Stimulated activated CD8-positive, alpha-beta memory T cell treated with anti-CD3 and anti-CD28 coated beads, Interleukin-12 subunit alpha, Interleukin-12 subunit beta, amount 100 ng/mL, for 1 hour (primary cell): ENCODE results near the gene MFSD2A.
"Not testable (repeated sequence)": the region's sequence is repeated elsewhere in the genome, so short reads cannot be mapped to it uniquely, and the experiment has no call there.

ENCODE experiments used
- DNase-seq: peaks from one replicate; pipeline ENCODE4 v3.0.0-alpha.2; 2020; ENCODE audit warnings: low read depth

Gene MFSD2A

DNA sequence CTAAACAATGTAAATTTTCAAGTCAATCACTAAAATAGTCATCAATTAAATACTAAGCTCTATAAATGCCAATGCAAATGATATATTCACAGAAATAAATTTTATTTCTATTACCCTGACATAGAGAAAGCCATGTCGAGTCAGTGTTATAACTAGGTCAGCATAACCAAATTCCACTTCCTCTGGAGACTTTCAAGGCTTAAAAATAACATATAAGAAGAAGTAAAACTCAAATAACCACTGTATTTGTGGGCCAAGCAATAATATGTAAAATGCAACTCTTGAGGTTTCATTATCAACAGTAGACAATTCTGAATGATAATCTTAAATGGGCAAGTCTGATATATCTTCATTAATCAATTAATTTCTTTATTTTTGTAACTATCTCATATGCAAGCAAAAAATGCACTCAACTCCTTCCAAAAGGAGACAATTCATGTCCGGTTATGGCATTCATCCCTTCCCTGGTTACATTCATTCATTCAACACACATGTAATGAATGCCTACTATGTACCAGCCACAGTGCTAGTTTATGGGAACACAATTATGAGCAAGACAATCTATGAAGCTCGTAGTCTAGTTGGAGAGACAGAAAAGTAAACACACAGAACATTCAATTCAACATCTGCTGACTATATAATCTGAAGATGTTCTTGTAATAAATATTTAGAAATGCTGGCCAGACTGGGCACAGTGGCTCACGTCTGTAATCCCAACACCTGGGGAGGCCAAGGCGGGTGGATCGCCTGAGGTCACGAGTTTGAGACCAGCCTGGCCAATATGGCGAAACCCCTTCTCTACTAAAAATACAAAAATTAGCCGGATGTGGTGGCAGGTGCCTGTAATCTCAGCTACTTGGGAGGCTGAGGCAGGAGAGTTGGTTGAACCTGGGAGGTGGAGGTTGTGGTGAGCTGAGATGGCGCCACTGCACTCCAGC is 48.5 kb downstream of the MFSD2A start:
- DNase-seq = no peak

DNA sequence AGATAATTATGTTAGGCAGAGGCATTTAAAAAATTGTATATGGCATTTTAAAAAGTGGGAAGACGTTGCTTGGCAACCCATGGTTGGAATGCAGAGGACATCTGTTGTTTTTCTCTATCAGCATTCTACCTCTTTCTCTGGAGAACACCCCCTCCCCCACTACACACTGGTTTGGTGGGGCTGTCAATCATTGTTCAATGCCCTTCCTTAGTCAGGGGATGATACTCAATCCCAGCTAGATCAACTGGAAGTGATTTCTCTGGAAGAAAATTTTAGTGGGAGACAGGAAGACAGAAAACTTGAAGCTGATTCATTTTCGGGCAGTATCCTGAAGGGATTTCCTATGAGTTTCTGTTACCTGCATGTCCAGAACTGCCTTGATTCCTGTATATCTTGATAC is 49.9 kb downstream of the MFSD2A start:
- DNase-seq = no peak

DNA sequence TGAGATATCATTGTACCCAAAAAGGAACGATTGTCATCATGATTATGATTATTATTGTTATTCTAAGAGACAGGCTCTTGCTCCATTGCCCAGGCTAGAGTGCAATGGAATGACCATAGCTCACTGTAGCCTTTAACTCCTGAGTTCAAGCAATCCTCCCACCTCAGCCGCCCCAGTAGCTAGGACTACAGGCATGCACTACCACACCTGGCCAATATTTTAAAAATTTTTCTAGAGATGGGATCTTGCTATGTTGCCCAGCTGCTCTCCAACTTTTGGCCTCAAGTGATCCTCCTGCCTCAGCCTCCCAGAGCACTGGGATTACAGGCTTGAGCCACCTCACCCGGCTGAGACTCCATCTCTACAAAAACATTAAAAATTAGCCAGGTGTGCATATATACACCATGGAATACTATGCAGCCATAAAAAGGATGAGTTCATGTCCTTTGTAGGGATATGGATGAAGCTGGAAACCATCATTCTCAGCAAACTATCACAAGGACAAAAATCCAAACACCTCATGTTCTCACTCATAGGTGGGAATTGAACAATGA is 52.6 kb downstream of the MFSD2A start:
- not testable (repeated sequence) for DNase-seq

DNA sequence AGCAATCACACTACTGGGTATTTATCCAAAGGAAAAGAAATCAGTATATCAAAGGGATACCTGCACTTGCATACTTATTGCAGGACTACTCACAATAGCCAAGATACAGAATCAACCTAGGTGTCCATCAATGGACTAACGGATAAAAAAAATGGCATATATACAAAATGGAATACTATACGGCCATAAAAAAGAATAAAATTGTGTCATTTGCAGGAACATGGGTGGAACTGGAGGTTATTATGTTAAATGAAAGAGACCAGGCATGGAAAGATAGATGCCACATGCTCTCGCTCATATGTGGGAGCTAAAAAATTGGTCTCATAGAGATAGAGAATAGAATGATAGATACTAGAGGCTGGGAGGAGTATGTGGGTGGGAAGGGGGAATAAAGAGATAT is 56.3 kb downstream of the MFSD2A start:
- DNase-seq = no peak

DNA sequence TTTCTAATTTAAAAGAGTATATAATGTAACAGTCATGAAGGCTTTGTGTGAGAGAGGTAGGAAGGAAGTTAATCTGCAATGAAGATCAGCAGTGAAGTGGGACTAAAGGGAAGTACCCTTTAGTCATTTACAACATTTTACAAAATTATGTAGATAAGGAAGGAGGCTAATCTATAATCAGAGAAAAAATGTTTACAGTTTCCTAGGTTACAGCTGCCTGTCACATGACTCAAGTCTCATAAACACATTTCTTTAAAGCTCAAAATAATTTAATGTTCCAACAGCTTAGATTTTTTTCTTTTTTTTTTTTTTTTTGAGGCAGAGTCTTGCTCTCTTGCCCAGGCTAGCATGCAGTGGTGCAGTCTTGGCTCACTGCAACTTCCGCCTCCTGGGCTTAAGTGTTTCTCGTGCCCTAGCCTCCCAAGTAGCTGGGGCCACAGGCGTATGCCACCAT is 59.3 kb downstream of the MFSD2A start:
- DNase-seq = no peak

DNA sequence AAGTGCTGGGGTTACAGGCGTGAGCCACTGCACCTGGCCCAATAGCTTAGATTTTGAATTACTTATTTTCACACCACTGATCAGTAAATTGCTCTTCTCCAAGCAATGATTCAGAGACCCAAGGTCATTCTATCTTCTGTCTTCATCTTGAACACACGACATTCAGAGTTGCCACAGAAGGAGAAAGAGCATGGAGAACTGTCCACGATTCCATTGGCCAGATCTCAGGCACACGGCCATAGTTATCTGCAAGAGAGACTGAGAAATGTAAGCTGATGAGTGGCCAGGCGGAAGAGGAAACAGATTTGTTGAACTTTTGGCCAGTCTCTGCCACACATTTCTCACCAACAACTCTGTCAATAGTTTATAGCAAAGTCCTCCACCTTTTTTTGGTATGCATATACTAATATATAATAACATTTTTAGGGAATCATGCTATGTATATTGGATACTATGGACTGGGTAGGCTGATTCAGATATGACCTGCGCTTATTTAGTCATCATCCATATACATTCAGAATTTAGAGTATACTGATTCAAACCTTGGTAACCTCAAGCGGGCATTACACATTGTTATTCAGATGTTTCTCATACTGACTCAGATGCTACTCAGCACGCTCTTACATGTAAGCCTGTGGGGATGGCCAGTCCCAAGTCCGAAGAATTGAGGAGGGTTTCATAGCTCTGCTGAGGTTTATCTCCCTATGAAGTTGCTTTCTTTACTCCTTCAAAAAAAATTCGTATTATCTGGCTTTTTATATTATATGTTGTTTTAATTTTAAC is 60.1 kb downstream of the MFSD2A start:
- no peak for DNase-seq

DNA sequence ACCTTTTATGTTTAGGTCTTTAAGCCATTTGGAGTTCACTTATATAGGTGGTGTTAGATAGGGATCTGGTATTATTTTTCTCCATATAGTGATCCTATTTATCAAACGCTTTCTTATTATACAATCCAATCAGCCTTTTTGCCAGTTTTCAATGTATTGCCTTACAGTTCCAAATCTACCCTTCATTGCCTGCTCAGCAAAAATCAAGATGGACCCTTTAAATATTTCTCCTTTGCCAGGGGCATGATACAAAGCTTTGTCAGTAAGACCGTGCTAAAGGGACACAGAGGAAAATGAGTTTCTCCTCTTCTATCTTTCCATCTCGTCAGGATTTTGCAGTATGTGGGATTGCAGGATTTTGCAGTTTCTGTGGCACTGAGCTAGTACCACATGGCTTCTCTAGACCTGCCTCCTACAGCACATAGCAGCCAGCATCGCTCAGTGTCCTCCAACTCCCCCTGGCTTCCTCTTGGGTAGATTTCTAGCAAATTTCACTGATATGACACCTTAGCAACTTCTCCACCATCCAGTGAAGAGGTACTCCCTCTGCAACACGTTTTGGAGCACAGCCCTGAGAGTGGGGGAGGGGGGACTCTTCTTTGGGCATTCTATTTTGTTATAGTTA is 63.1 kb downstream of the MFSD2A start:
- no peak for DNase-seq
